PC-9 (cell line): Measurements from ENCODE around the gene PDE4DIP.
"Not testable (repeated sequence)": the region's sequence is repeated elsewhere in the genome, so short reads cannot be mapped to it uniquely, and the experiment has no call there.

ENCODE experiments used
- EZH2 ChIP-seq: fragments of 200-600 bp; sonication (generic); IDR thresholded peaks from 2 replicates; pipeline ENCODE4 v1.8.0; 2017; ENCODE audit warnings: antibody characterized with exemption, low read depth
- TF ChIP-seq, protein P1 (sequence below): fragments of 200-600 bp; sonication (generic); conservative IDR thresholded peaks from 2 replicates; pipeline ENCODE4 v1.6.1; 2017; ENCODE audit warnings: mixed run types, antibody characterized with exemption, mild to moderate bottlenecking, moderate library complexity

DNA sequence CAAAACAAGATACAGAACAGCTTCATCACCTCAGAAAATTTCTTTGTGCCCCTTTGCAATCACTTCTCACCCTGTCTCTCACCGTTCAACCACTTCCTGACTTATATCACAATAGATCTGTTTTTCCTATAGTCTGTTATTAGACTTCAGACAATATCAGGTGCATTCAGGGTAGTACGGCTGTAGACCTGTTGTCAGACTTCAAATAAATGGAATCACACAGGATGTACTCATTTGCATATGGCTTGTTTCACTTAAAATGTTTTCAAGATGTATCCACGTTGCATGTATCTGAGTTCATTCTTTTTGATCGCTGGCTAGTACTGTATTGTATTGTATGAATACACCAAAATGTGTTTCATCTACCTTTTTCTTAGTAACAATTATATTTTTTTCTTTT, 104.5 kb downstream of the PDE4DIP start:
- TF ChIP-seq, protein P1, sequence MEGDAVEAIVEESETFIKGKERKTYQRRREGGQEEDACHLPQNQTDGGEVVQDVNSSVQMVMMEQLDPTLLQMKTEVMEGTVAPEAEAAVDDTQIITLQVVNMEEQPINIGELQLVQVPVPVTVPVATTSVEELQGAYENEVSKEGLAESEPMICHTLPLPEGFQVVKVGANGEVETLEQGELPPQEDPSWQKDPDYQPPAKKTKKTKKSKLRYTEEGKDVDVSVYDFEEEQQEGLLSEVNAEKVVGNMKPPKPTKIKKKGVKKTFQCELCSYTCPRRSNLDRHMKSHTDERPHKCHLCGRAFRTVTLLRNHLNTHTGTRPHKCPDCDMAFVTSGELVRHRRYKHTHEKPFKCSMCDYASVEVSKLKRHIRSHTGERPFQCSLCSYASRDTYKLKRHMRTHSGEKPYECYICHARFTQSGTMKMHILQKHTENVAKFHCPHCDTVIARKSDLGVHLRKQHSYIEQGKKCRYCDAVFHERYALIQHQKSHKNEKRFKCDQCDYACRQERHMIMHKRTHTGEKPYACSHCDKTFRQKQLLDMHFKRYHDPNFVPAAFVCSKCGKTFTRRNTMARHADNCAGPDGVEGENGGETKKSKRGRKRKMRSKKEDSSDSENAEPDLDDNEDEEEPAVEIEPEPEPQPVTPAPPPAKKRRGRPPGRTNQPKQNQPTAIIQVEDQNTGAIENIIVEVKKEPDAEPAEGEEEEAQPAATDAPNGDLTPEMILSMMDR, result not testable (repeated sequence)
- TF ChIP-seq EZH2, result not testable (repeated sequence)
